PC-9 (cell line): ENCODE data around the gene LRRC8D.

Experiments used
- CTCF ChIP-seq: fragments of 200-600 bp; sonication (generic); conservative IDR thresholded peaks from 2 replicates; pipeline ENCODE4 v1.6.1; 2017; ENCODE audit warnings: mixed run types, antibody characterized with exemption, mild to moderate bottlenecking, moderate library complexity
- EZH2 ChIP-seq: fragments of 200-600 bp; sonication (generic); IDR thresholded peaks from 2 replicates; pipeline ENCODE4 v1.8.0; 2017; ENCODE audit warnings: antibody characterized with exemption, low read depth

- peak; percentile 80 for TF ChIP-seq CTCF
- no peak for TF ChIP-seq EZH2
Observed at GRCh38 chr1:89780721-89781120, 40.1 kb upstream of the LRRC8D start.
